ENCODE measurements around the gene KIF26B. TPM values are rescaled to one million over a fixed set of nuclear protein-coding genes. Genes with fewer than 3 reads are reported as not detected.
"Not testable (repeated sequence)": the region's sequence is repeated elsewhere in the genome, so short reads cannot be mapped to it uniquely, and the experiment has no call there.

Gene KIF26B
- total and polyA plus RNA-seq, 2 donors, result 0.43 to 1.6 TPM

GRCh38 chr1:245129319-245130240 is 25.2 kb upstream of the KIF26B start:
- no peak overlapping the region for H3K27ac ChIP-seq (ENCODE audit: low read depth in 1 of 2, low read length in 1 of 2)
- H3K9me3 ChIP-seq (ENCODE audit: control insufficient read depth in 2 of 2, insufficient read depth in 1 of 2, low read length in 1 of 2), result no peaks in the 10 kb centered on the region
- no peaks in the 10 kb centered on the region for H3K4me1 ChIP-seq (ENCODE audit: control insufficient read depth in 2 of 2, insufficient read depth in 2 of 2, low read length in 2 of 2)
- H3K4me3 ChIP-seq (ENCODE audit: low read length in 2 of 2), result no peak overlapping the region
- peaks cover 0 to 3% of the 10 kb centered on the region in 2 donors for H3K36me3 ChIP-seq (ENCODE audit: control insufficient read depth in 2 of 2, insufficient read depth in 2 of 2, low read length in 1 of 2)
- H3K27me3 ChIP-seq (ENCODE audit: control insufficient read depth in 2 of 2, insufficient read depth in 1 of 2, low read length in 1 of 2), result peaks cover 0 to 15% of the 10 kb centered on the region in 2 donors
- no peak for DNase-seq (ENCODE audit: low read depth in 6 of 9, low spot score in 9 of 9)
- WGBS, result 62% methylated on average over 19 of the region's 19 CpGs

GRCh38 chr1:245130281-245131025 is 24.3 kb upstream of the KIF26B start:
- not testable (repeated sequence) for DNase-seq (ENCODE audit: low read depth in 6 of 9, low spot score in 9 of 9); H3K27ac ChIP-seq (ENCODE audit: low read depth in 1 of 2, low read length in 1 of 2); H3K4me3 ChIP-seq (ENCODE audit: low read length in 2 of 2); H3K4me1 ChIP-seq (ENCODE audit: control insufficient read depth in 2 of 2, insufficient read depth in 2 of 2, low read length in 2 of 2); H3K36me3 ChIP-seq (ENCODE audit: control insufficient read depth in 2 of 2, insufficient read depth in 2 of 2, low read length in 1 of 2); H3K9me3 ChIP-seq (ENCODE audit: control insufficient read depth in 2 of 2, insufficient read depth in 1 of 2, low read length in 1 of 2)
- H3K27me3 ChIP-seq (ENCODE audit: control insufficient read depth in 2 of 2, insufficient read depth in 1 of 2, low read length in 1 of 2), result peaks cover 0 to 15% of the 10 kb centered on the region in 2 donors
- WGBS, result 78% methylated on average over 16 of the region's 16 CpGs

- WGBS, result 77% methylated on average over 9 of the region's 9 CpGs
- Histone ChIP-seq H3K4me3 (ENCODE audit: low read length in 2 of 2) (no peak overlapping the region), H3K4me1 (ENCODE audit: control insufficient read depth in 2 of 2, insufficient read depth in 2 of 2, low read length in 2 of 2) (no peaks in the 10 kb centered on the region), H3K27ac (ENCODE audit: low read depth in 1 of 2, low read length in 1 of 2) (no peak overlapping the region), H3K27me3 (ENCODE audit: control insufficient read depth in 2 of 2, insufficient read depth in 1 of 2, low read length in 1 of 2) (peaks cover 0 to 15% of the 10 kb centered on the region in 2 donors), H3K9me3 (ENCODE audit: control insufficient read depth in 2 of 2, insufficient read depth in 1 of 2, low read length in 1 of 2) (no peaks in the 10 kb centered on the region), H3K36me3 (ENCODE audit: control insufficient read depth in 2 of 2, insufficient read depth in 2 of 2, low read length in 1 of 2) (no peaks in the 10 kb centered on the region)
- DNase-seq (ENCODE audit: low read depth in 6 of 9, low spot score in 9 of 9), result no peak
Observed at GRCh38 chr1:245131026-245131393, 23.8 kb upstream of the KIF26B start.

GRCh38 chr1:245132771-245133170 is 22.0 kb upstream of the KIF26B start:
- 89% methylated on average over 11 of the region's 11 CpGs for WGBS
- DNase-seq (ENCODE audit: low read depth in 6 of 9, low spot score in 9 of 9), result no peak
- H3K27me3 ChIP-seq (ENCODE audit: control insufficient read depth in 2 of 2, insufficient read depth in 1 of 2, low read length in 1 of 2), result peaks cover 0 to 15% of the 10 kb centered on the region in 2 donors
- H3K4me1 ChIP-seq (ENCODE audit: control insufficient read depth in 2 of 2, insufficient read depth in 2 of 2, low read length in 2 of 2), result no peaks in the 10 kb centered on the region
- H3K36me3 ChIP-seq (ENCODE audit: control insufficient read depth in 2 of 2, insufficient read depth in 2 of 2, low read length in 1 of 2), result no peaks in the 10 kb centered on the region
- no peak overlapping the region for H3K4me3 ChIP-seq (ENCODE audit: low read length in 2 of 2)
- no peaks in the 10 kb centered on the region for H3K9me3 ChIP-seq (ENCODE audit: control insufficient read depth in 2 of 2, insufficient read depth in 1 of 2, low read length in 1 of 2)
- H3K27ac ChIP-seq (ENCODE audit: low read depth in 1 of 2, low read length in 1 of 2), result no peak overlapping the region

GRCh38 chr1:245133995-245134715 is 20.6 kb upstream of the KIF26B start:
- peaks cover 0 to 12% of the 10 kb centered on the region in 2 donors for H3K27me3 ChIP-seq (ENCODE audit: control insufficient read depth in 2 of 2, insufficient read depth in 1 of 2, low read length in 1 of 2)
- no peak for DNase-seq (ENCODE audit: low read depth in 6 of 9, low spot score in 9 of 9)

GRCh38 chr1:245142171-245142798 is 12.5 kb upstream of the KIF26B start:
- WGBS, result 97% methylated on average over 18 of the region's 18 CpGs
- no peak for DNase-seq (ENCODE audit: low read depth in 6 of 9, low spot score in 9 of 9)
- Histone ChIP-seq H3K36me3 (ENCODE audit: control insufficient read depth in 2 of 2, insufficient read depth in 2 of 2, low read length in 1 of 2) (no peaks in the 10 kb centered on the region), H3K27ac (ENCODE audit: low read depth in 1 of 2, low read length in 1 of 2) (no peak overlapping the region), H3K27me3 (ENCODE audit: control insufficient read depth in 2 of 2, insufficient read depth in 1 of 2, low read length in 1 of 2) (no peaks in the 10 kb centered on the region), H3K4me1 (ENCODE audit: control insufficient read depth in 2 of 2, insufficient read depth in 2 of 2, low read length in 2 of 2) (no peaks in the 10 kb centered on the region), H3K4me3 (ENCODE audit: low read length in 2 of 2) (no peak overlapping the region), H3K9me3 (ENCODE audit: control insufficient read depth in 2 of 2, insufficient read depth in 1 of 2, low read length in 1 of 2) (no peaks in the 10 kb centered on the region)

More at GRCh38 chr1:245133995-245134715, 20.6 kb upstream of the KIF26B start:
- Histone ChIP-seq H3K4me3 (ENCODE audit: low read length in 2 of 2) (no peak overlapping the region), H3K9me3 (ENCODE audit: control insufficient read depth in 2 of 2, insufficient read depth in 1 of 2, low read length in 1 of 2) (no peaks in the 10 kb centered on the region), H3K36me3 (ENCODE audit: control insufficient read depth in 2 of 2, insufficient read depth in 2 of 2, low read length in 1 of 2) (no peaks in the 10 kb centered on the region), H3K27ac (ENCODE audit: low read depth in 1 of 2, low read length in 1 of 2) (no peak overlapping the region), H3K4me1 (ENCODE audit: control insufficient read depth in 2 of 2, insufficient read depth in 2 of 2, low read length in 2 of 2) (no peaks in the 10 kb centered on the region)
- WGBS, result 92% methylated on average over 17 of the region's 17 CpGs

- no peak for DNase-seq (ENCODE audit: low read depth in 6 of 9, low spot score in 9 of 9)
- Histone ChIP-seq H3K4me3 (ENCODE audit: low read length in 2 of 2) (no peak overlapping the region), H3K9me3 (ENCODE audit: control insufficient read depth in 2 of 2, insufficient read depth in 1 of 2, low read length in 1 of 2) (no peaks in the 10 kb centered on the region), H3K27me3 (ENCODE audit: control insufficient read depth in 2 of 2, insufficient read depth in 1 of 2, low read length in 1 of 2) (no peaks in the 10 kb centered on the region), H3K36me3 (ENCODE audit: control insufficient read depth in 2 of 2, insufficient read depth in 2 of 2, low read length in 1 of 2) (no peaks in the 10 kb centered on the region), H3K4me1 (ENCODE audit: control insufficient read depth in 2 of 2, insufficient read depth in 2 of 2, low read length in 2 of 2) (no peaks in the 10 kb centered on the region), H3K27ac (ENCODE audit: low read depth in 1 of 2, low read length in 1 of 2) (no peak overlapping the region)
- 96% methylated on average over 14 of the region's 14 CpGs for WGBS
Observed at GRCh38 chr1:245142976-245143375, 11.8 kb upstream of the KIF26B start.

- 86% methylated on average over 8 of the region's 8 CpGs for WGBS
- H3K27ac ChIP-seq (ENCODE audit: low read depth in 1 of 2, low read length in 1 of 2), result no peak overlapping the region
- no peak for DNase-seq (ENCODE audit: low read depth in 6 of 9, low spot score in 9 of 9)
Observed at GRCh38 chr1:245143849-245144248, 10.9 kb upstream of the KIF26B start.

More at GRCh38 chr1:245143849-245144248, 10.9 kb upstream of the KIF26B start:
- peaks cover 0 to 2% of the 10 kb centered on the region in 2 donors for H3K27me3 ChIP-seq (ENCODE audit: control insufficient read depth in 2 of 2, insufficient read depth in 1 of 2, low read length in 1 of 2)
- H3K4me1 ChIP-seq (ENCODE audit: control insufficient read depth in 2 of 2, insufficient read depth in 2 of 2, low read length in 2 of 2), result no peaks in the 10 kb centered on the region
- H3K4me3 ChIP-seq (ENCODE audit: low read length in 2 of 2), result no peak overlapping the region
- H3K9me3 ChIP-seq (ENCODE audit: control insufficient read depth in 2 of 2, insufficient read depth in 1 of 2, low read length in 1 of 2), result no peaks in the 10 kb centered on the region
- H3K36me3 ChIP-seq (ENCODE audit: control insufficient read depth in 2 of 2, insufficient read depth in 2 of 2, low read length in 1 of 2), result no peaks in the 10 kb centered on the region

Data from thymus (tissue), 11 donors.